ENCODE measurements around the gene GRIK3.

The GRIK3 gene

GRCh38 chr1:36752891-36753361 lies 281.4 kb downstream of the GRIK3 start:
- no peak for DNase-seq

GRCh38 chr1:36752431-36752830 lies 281.9 kb downstream of the GRIK3 start:
- DNase-seq: no peak

- DNase-seq: no peak
Observed at GRCh38 chr1:36751525-36751924, 282.8 kb downstream of the GRIK3 start.

- no peak for DNase-seq
Observed at GRCh38 chr1:36748466-36748865, 285.8 kb downstream of the GRIK3 start.
